Occipital lobe (tissue), 2 donors: ENCODE results near the gene ZSCAN10. TPM values are rescaled to one million over a fixed set of nuclear protein-coding genes. Genes with fewer than 3 reads are reported as not detected.

Source experiments
- DNase-seq: peaks from one replicate; lab custom pipeline; 2025; lab: John Stamatoyannopoulos, UW
- total RNA-seq: library from RNA; depleted of rRNA; stranded (reverse); fragments of >200 nt; gene quantifications from one replicate; pipeline ENCODE4 v1.2.3, GENCODE V29; 2014

Gene ZSCAN10
- total RNA-seq, 1 donor from 2014 or later = not detected

GRCh38 chr16:3112058-3112880 is 13.2 kb upstream of the ZSCAN10 start, which contains the start of gene ZNF205:
Gene ZNF205, plus strand, starts transcription at chr16:3112586. Its CDS starts 845 bp downstream, at chr16:3113431.
- DNase-seq = peak; percentile 70

DNA sequence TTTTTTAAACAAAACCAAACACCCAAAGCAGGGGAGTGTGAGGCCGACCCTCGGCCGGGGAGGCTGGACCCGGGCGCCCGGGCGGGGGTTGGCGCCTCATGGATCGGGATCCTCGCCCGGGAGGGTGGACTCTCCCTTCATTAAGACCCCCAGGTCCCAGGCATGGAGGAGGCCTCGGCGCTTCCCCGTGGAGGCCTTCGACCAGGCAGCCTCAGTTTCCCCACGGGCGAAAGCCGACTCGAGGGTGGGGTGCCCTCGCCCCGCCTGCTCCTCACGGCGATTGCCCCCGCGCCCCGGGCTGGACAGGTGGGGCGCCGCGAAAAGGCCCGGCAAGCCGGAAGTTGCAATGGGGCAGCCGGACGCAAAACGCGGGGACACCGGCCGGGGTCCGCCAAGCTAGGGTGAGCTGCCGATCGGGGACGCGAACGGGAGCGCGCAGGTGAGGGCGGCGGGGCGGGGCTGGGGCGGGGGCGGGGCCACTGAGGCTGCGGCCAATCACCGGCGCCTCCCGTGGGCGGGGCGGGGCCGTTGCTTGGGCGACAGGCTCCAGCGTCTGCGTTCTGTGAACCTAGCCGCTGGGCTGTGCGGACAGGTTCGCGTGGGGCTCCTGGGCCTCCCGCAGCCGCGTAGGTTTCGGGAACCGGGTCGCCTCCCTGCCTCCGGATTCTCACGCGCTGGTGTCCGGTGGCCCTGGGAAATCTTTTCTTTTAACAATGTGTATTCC is 7.3 kb upstream of the ZSCAN10 start:
- peak; percentile 90 for DNase-seq

DNA sequence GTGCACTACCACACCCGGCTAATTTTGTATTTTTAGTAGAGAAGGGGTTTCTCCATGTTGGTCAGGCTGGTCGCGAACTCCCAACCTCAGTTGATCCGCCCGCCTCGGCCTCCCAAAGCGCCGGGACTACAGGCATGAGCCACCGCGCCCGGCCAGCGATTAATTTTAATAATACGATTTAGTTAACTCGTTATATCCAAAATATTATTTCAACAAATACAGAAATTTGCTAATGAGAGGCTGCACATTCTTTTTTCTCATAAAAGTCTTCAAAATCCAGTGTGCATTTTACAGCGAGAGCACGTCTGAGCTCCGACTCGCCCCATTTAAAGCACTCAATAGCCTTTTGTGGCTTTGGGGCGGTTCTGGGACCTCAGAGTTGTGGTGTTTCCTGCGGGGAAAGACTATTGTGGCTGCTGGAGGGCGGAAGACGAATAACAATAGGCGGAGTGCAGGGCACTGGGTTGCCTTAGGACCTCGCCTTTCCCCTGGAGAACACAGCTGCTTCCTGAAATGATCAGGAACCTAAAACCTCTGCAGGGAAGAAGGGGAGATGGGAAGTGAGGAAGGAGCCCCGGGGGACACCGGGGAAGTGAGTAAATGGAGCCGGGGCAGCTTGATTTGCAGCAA is 2.9 kb upstream of the ZSCAN10 start:
- DNase-seq = no peak

DNA sequence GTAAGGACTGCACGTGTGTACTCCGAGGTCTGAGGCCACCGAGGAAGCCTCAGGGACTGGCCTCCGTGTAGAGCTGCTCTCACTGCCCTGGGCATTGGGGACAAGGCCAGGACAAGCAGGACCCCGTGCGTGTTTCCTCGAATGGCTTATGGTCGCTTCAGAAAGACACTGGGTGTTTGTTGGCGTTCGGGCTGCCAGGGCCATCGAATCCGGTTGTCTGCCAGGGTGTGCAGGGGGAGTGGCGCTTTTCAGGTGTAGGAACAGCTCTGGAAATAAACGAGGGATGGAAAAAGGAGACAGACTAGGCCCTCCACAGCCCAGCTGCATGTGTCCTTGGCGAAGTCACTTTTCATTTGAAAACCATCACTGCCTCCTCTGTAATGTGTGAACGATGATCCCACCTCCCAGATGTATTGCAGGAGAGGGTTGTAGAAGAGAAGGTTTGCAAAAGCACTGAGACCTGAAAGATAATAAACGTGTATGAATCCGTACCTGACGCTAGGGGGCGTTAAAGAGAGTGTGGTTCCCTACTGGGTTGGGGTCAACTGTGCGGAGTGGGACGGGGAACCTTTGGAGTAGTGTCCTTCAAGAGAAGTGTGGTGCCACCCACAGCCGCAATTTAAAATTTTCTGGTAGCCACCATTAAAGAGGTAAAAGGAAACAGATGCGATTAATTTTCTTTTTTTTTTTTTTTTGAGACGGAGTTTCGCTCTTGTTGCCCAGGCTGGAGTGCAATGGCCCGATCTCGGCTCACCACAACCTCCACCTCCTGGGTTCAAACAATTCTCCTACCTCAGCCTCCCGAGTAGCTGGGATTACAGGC is 2.1 kb upstream of the ZSCAN10 start:
- DNase-seq = no peak

DNA sequence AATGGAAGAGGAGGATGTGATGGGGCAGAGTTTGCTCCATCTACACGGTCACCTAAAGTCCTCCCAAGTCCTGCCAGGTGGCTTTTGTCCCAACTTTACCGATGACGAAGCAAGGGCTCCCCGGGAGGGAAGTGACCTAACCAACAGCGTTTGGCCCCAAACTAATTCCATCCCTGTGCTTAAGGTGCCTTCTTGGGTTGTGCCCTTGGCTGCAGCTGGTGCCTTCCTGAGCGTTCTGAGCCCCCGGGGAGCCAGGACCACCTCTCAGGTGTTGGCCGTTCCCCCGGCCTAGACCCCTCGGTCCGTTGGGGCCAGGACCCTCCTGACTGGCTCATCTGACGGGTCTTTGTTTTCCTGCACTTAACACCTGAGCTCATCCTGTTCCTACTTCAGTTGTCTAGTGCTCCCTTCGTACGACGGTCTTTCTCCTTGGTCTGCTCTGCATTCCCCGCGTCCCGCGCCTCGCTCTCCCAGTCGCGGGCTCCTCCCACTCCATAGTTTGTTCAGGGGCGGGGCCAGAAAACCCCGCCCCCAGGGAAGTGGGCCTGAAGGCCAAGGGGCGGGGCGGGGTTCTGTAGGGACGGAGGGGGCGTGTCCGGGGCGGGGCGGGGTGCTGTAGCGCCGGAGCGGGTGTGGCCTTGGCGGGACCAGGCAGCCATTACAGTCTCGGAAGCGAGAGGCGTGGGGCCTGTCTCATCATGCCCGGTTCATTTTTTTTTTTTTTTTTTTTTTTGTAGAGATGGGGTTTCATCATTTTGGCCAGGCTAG is 822 bp upstream of the ZSCAN10 start:
- DNase-seq = no peak

GRCh38 chr16:3099395-3099731 is 269 bp upstream of the ZSCAN10 start:
- DNase-seq = no peak

DNA sequence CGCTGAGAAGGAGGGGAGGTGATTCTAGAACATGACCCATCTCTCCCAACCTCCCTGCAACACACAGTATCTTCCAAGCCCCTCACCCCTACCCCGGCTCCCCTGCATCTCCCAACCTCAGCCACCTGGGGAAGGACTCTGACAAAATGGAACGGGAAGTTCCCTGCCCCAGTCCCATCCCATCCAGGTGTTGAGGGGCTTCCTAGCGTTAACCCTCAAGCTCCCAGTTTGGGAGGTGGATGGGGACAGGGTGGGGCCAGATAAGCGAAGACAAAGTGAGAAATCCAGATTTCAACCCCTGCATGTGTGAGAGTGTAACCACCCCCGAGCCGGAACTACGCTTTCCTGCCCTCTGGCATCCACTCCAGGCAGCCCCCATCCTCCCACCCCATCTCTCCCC is 1.8 kb downstream of the ZSCAN10 start:
- DNase-seq = no peak

DNA sequence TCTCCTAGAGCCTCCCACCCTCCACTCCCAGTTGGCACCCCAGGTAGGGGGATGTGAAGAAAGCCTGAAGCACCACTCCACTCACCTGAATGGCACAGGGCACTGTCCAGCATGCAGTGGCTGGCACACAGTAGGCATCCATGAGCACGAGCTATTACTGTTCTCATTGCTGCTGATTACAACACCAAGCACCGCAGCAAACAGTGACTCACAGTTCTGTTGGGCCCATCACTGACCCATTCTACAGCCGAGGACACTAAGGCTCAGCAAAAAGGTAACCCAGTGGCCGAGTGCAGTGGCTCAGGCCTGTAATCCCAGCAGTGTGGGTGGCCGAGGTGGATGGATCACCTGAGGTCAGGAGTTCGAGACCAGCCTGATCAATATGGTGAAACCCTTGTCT is 2.7 kb downstream of the ZSCAN10 start:
- no peak for DNase-seq

- DNase-seq = no peak
Observed at GRCh38 chr16:3095869-3096268, 3.2 kb downstream of the ZSCAN10 start.

GRCh38 chr16:3094289-3095027 is 4.6 kb downstream of the ZSCAN10 start:
- no peak for DNase-seq

- DNase-seq = no peak
Observed at GRCh38 chr16:3092501-3092941, 6.6 kb downstream of the ZSCAN10 start.

DNA sequence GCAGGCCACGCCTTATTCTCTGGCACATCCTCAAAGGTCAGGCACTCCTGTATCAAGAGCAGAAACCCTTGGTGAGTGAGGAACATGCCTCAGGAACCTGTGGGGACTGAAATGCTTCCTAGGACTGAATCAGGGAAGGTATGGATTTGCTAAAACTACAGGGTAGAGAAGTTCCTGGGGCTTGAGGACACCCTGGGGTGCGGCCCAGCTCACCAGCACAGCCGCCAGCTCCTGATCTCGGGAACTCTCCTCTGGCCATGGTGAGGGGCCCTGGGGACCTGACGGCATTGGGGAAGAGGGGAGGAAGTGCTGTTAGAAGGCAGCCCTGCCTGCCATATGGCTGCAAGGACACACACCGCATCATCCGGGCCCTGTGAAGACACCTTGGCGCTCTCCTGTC is 7.5 kb downstream of the ZSCAN10 start:
- no peak for DNase-seq

GRCh38 chr16:3089717-3090592 is 9.1 kb downstream of the ZSCAN10 start:
- no peak for DNase-seq

DNA sequence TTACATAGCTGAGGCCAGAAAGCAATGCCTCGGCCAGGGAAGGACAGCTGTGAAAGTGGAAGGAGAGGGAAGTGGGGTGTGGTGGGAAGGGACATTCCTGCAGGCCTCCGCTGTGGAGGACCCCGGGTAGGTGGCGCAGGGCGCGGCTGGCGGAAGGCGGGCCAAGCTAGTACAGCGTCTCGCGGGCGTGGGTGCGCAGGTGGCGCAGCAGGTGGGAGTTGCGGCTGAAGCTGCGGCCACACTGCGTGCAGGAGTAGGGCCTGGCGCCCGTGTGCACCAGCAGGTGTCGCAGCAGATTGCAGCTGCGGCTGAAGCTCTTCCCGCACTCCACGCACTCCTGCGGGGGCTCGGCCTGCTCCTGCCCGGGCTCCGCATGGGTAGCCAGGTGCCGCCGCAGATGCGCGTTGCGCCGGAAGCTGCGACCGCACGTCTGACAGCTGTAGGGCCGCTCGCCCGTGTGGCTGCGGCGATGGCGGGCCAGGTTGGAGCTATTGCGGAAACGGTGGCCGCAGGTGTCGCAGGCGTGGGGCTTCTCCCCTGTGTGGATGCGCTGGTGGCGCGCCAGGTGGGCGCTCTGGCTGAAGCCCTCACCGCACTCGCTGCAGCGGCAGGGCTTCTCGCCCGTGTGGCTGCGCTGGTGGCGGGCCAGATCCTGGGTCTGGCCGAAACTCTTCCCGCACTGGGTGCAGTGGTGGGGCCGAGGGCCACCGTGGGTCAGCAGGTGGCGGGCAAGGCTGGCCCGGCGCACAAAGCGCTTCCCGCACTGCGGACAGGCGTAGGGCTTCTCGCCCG is 10.0 kb downstream of the ZSCAN10 start:
- no peak for DNase-seq

- DNase-seq = no peak
Observed at GRCh38 chr16:3088450-3088849, 10.6 kb downstream of the ZSCAN10 start.

- no peak for DNase-seq
Observed at GRCh38 chr16:3087243-3088235, 11.6 kb downstream of the ZSCAN10 start.
